SK-N-MC (cell line): Measurements from ENCODE around the gene KLK13.

ENCODE experiments used
- EZH2 ChIP-seq: fragments of 200-600 bp; sonication (generic); IDR thresholded peaks from one replicate; pipeline ENCODE4 v1.6.1; 2017; ENCODE audit warnings: antibody characterized with exemption
- POLR2AphosphoS5 ChIP-seq: IDR thresholded peaks from 2 replicates; pipeline ENCODE4 v1.6.1; 2012; ENCODE audit warnings: mild to moderate bottlenecking, low read depth, low read length, borderline replicate concordance

DNA sequence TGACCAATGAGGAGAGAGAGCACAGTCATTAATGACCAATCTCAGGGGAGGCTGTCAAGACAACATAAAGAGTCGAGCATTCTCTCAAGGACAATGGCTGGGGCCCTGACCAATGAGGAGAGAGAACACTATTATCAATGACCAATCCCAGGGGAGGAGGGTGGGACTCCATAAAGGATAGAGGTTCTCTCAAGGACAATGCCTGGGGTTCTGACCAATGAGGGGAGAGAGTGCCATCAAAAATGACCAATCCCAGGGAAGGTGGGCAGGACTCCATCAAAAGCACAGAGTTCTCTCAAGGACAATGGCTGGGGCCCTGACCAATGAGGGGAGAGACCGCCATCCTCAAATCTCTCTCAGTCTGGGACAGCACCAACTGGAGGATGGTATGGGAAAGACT is 35.2 kb downstream of the KLK13 start:
- TF ChIP-seq EZH2 (no peak), POLR2AphosphoS5 (no peak)
